Heart right ventricle (tissue), 16 donors: ENCODE measurements around the gene TPSAB1. TPM values are rescaled to one million over a fixed set of nuclear protein-coding genes. Genes with fewer than 3 reads are reported as not detected.

Experiments used
- ATAC-seq, 8 donors: fragments of 200-7000 bp; cut with Tn5 transposase; one replicate each; pipeline ENCODE4 v1.9.1; 2020; ENCODE audit warnings: mild to moderate bottlenecking in 8 of 8, moderate library complexity in 8 of 8, moderate number of reproducible peaks in 1 of 8
- DNase-seq, 2 donors: peaks; one replicate each; pipeline ENCODE4 v3.0.0-alpha.2; 2020
- H3K27ac ChIP-seq, 10 donors: fragments of 200-600 bp; sonication (generic) in 2 of 10; one replicate each; pipeline versions ENCODE4 v1.5.0 to v1.8.0; 2020 to 2022; ENCODE audit warnings: mild to moderate bottlenecking in 3 of 10
- H3K27me3 ChIP-seq, 7 donors: fragments of 200-600 bp; one replicate each; pipeline ENCODE4 v1.8.0; 2021 to 2022; ENCODE audit warnings: mild to moderate bottlenecking in 2 of 7
- H3K36me3 ChIP-seq, 9 donors: fragments of 200-600 bp; sonication (generic) in 1 of 9; one replicate each; pipeline versions ENCODE4 v1.5.0 to v1.8.0; 2020 to 2022; ENCODE audit warnings: mild to moderate bottlenecking in 2 of 9
- H3K4me1 ChIP-seq, 9 donors: fragments of 200-600 bp; sonication (generic) in 1 of 9; one replicate each; pipeline versions ENCODE4 v1.5.0 to v1.8.0; 2020 to 2022; ENCODE audit warnings: mild to moderate bottlenecking in 4 of 9
- H3K4me3 ChIP-seq, 10 donors: fragments of 200-600 bp; sonication (generic) in 2 of 10; one replicate each; pipeline versions ENCODE4 v1.5.0 to v1.8.0; 2020 to 2022; ENCODE audit warnings: mild to moderate bottlenecking in 7 of 10, moderate library complexity in 2 of 10
- H3K9me3 ChIP-seq, 11 donors: fragments of 200-600 bp in 10 of 11; sonication (generic) in 2 of 11; one replicate each; pipeline versions ENCODE4 v1.5.0 to v1.8.0; 2013 to 2022; ENCODE audit warnings: mild to moderate bottlenecking in 2 of 11, control low read depth in 1 of 11, moderate library complexity in 1 of 11
- WGBS, 2 donors: extraction: QIAGEN DNeasy Blood & Tissue Kit; methylation state at CpG; one replicate each; pipeline ENCODE4 v1.1.7; 2013; ENCODE audit warnings: inconsistent platforms in 1 of 2; 5-methylcytosine and 5-hydroxymethylcytosine counted together
- intact Hi-C, 10 donors: fragments of 100-400 bp; cut with DNase I; formaldehyde crosslinking; loops; one replicate each; pipeline versions ENCODE4 v1.11.1 to v1.14.2; 2022
- polyA plus RNA-seq, 2 donors: library from polyadenylated mRNA; stranded (reverse); fragments of 200-250 nt; gene quantifications; one replicate each; pipeline ENCODE4 v1.2.3, GENCODE V29; 2013
- total RNA-seq, 10 donors: library from RNA; stranded (reverse); fragmentation: NEBNext Ultra II Directional in 3 of 10; extraction: Animal tissue kit (Norgen Biotek cat#: 25700) in 3 of 10; gene quantifications; one replicate each; pipeline versions ENCODE4 v1.2.1 to v1.2.4, GENCODE V29; 2021 to 2023
- TF ChIP-seq, protein P1 (sequence below), 9 donors: fragments of 200-600 bp; sonication (generic) in 2 of 9; IDR thresholded peaks; one replicate each; pipeline versions ENCODE4 v1.5.0 to v1.8.0; 2021 to 2022; ENCODE audit warnings: antibody characterized with exemption in 9 of 9, mild to moderate bottlenecking in 5 of 9, moderate library complexity in 1 of 9
- donor health status: Arrhythmogenic right ventricular cardiomyopathy.
- donor health status: ischemic (EF 13 %, LVEDD 7.1; RV severe dilation, severe dysfunction).
- donor health status: healthy with polysubstance abuse.
- donor health status: DM: no; HTN: yes; CAD: no.
- donor health status: DM: no; HTN: no; CAD: no.
- donor health status: ischemic (EF 25% LVEDD 6.9; RV normal size, moderate dysfunction).
- donor health status: ischemic (EF 25% LVEDD 5.7; RV mildly dilated, moderate dysfunction).
- donor health status: healthy.
- donor health status: DM: yes; HTN: yes; CAD: no.
- donor health status: Ischemic cardiomyopathy.
- donor health status: ischemic (EF 35%, LVEDD 5.7; RV mildly dilated, moderate dysfunction).
- donor health status: nonischemic (EF 11% LVEDD 7.7; RV severe dilation, severe dysfunction).
- donor health status: DM: yes; HTN: yes; CAD: no.
- donor health status: PGD.
- donor health status: ischemic (EF 29% LVEDD 5.4; RV normal size, mild dysfunction).
- donor health status: nonischemic (EF 23%, LVEDD 6.1; RV moderate dilation, normal function).

Gene TPSAB1
- total and polyA plus RNA-seq, 12 donors = 0.53 to 11.4 (median 2.2) TPM

DNA sequence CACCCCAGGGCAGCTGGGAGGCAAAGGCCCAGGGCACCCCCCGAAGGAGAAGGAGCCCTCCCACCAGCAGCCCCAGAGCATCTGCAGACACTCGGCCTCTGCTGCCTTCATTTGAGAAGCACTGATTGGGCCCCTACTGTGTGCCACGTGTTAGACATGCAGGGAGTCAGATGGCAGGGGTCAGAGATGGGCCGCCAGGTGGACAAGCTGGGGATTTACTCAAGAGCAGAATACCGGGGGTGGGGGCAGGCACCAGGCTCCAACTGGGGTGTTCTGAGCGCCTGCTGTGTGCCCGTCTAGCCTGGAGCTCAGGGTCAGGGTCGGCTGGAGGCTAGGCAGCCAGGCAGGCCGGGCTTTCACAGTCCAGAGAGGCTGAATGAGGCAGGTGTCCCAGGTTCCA is 34.2 kb upstream of the TPSAB1 start:
- DNase-seq = no peak
- Histone ChIP-seq H3K9me3 (no peaks in the 10 kb centered on the region), H3K27ac (no peak overlapping the region), H3K4me1 (no peaks in the 10 kb centered on the region), H3K4me3 (no peak overlapping the region), H3K27me3 (peaks cover 0 to 6% (median 0%) of the 10 kb centered on the region in 7 donors), H3K36me3 (no peaks in the 10 kb centered on the region)
- no peak for ATAC-seq
- intact Hi-C loops = loop anchor here in 1 of 10 donors (10.0 kb wide), 1 partner anchor 402 kb away; the partner anchor contains the start of gene GNG13
- TF ChIP-seq, protein P1, sequence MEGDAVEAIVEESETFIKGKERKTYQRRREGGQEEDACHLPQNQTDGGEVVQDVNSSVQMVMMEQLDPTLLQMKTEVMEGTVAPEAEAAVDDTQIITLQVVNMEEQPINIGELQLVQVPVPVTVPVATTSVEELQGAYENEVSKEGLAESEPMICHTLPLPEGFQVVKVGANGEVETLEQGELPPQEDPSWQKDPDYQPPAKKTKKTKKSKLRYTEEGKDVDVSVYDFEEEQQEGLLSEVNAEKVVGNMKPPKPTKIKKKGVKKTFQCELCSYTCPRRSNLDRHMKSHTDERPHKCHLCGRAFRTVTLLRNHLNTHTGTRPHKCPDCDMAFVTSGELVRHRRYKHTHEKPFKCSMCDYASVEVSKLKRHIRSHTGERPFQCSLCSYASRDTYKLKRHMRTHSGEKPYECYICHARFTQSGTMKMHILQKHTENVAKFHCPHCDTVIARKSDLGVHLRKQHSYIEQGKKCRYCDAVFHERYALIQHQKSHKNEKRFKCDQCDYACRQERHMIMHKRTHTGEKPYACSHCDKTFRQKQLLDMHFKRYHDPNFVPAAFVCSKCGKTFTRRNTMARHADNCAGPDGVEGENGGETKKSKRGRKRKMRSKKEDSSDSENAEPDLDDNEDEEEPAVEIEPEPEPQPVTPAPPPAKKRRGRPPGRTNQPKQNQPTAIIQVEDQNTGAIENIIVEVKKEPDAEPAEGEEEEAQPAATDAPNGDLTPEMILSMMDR (IDR thresholded peaks at IDR 0.05) = no peak
- 67 to 75% methylated on average over 9 of the region's 9 CpGs for WGBS, 2 donors

GRCh38 chr16:1206786-1207185 is 33.7 kb upstream of the TPSAB1 start:
- Histone ChIP-seq H3K36me3 (no peaks in the 10 kb centered on the region), H3K9me3 (no peaks in the 10 kb centered on the region), H3K27ac (no peak overlapping the region), H3K4me1 (no peaks in the 10 kb centered on the region), H3K4me3 (no peak overlapping the region), H3K27me3 (peaks cover 0 to 6% (median 0%) of the 10 kb centered on the region in 7 donors)
- TF ChIP-seq, protein P1 (IDR thresholded peaks at IDR 0.05) = no peak
- no peak for DNase-seq
- WGBS, 2 donors = 74 to 87% methylated on average over 15 to 16 of the region's 16 CpGs
- no peak for ATAC-seq
- intact Hi-C loops = loop anchor here in 1 of 10 donors (10.0 kb wide), 1 partner anchor 402 kb away; the partner anchor contains the start of gene GNG13

GRCh38 chr16:1208239-1208830 is 32.2 kb upstream of the TPSAB1 start:
- WGBS, 2 donors = 79 to 84% methylated on average over 22 of the region's 22 CpGs
- no peaks in the 10 kb centered on the region for H3K9me3 ChIP-seq
- no peak overlapping the region for H3K27ac ChIP-seq
- ATAC-seq = no peak
- DNase-seq = no peak
- TF ChIP-seq, protein P1 (IDR thresholded peaks at IDR 0.05) = no peak
- H3K4me1 ChIP-seq = no peaks in the 10 kb centered on the region
- no peak overlapping the region for H3K4me3 ChIP-seq
- no peaks in the 10 kb centered on the region for H3K36me3 ChIP-seq
- intact Hi-C loops = loop anchor here in 1 of 10 donors (10.0 kb wide), 1 partner anchor 404 kb away; the partner anchor contains the start of gene GNG13
- H3K27me3 ChIP-seq = peaks cover 0 to 6% (median 0%) of the 10 kb centered on the region in 7 donors

- Histone ChIP-seq H3K4me1 (no peaks in the 10 kb centered on the region), H3K4me3 (no peak overlapping the region), H3K27ac (no peak overlapping the region), H3K9me3 (no peaks in the 10 kb centered on the region), H3K36me3 (no peaks in the 10 kb centered on the region), H3K27me3 (peaks cover 0 to 6% (median 0%) of the 10 kb centered on the region in 7 donors)
- ATAC-seq (no peak), DNase-seq (no peak)
- intact Hi-C loops = loop anchor here in 1 of 10 donors (10.0 kb wide), 1 partner anchor 404 kb away; the partner anchor contains the start of gene GNG13
- TF ChIP-seq, protein P1 (IDR thresholded peaks at IDR 0.05) = no peak
- WGBS, 2 donors = 93% methylated on average over 30 to 43 of the region's 43 CpGs
Observed at GRCh38 chr16:1209081-1209480, 31.4 kb upstream of the TPSAB1 start.
